Neural cell (in vitro differentiated cells): Measurements from ENCODE around the gene LHPP. TPM values are rescaled to one million over a fixed set of nuclear protein-coding genes. Genes with fewer than 3 reads are reported as not detected.

Experiments used
- H2AFZ ChIP-seq: fragments of 200-600, 300-800 bp; sonication (generic), shearing (Covaris generic); 2 replicates; pipeline ENCODE4 v1.6.0; 2014; ENCODE audit warnings: low read depth, mild to moderate bottlenecking, antibody characterized with exemption, low read length, moderate library complexity
- H3F3A ChIP-seq: fragments of 200-600 bp; shearing (Covaris generic); 2 replicates; pipeline ENCODE4 v1.6.1; 2016; ENCODE audit warnings: mild to moderate bottlenecking, moderate library complexity, mixed read lengths, antibody characterized with exemption, low read length; ENCODE audit not compliant: insufficient read depth, poor library complexity, severe bottlenecking
- H3K27ac ChIP-seq: fragments of 200-600, 300-800 bp; sonication (generic), shearing (Covaris generic); 2 replicates; pipeline ENCODE4 v1.5.1; 2014; ENCODE audit warnings: mild to moderate bottlenecking, low read length, moderate library complexity
- H3K27me3 ChIP-seq: fragments of 300-800, 200-600 bp; sonication (generic), shearing (Covaris generic); 2 replicates; pipeline ENCODE4 v1.6.0; 2014; ENCODE audit warnings: mild to moderate bottlenecking, low read depth, low read length, moderate library complexity; ENCODE audit not compliant: insufficient read depth
- H3K36me3 ChIP-seq: fragments of 300-800, 200-600 bp; sonication (generic), shearing (Covaris generic); 2 replicates; pipeline ENCODE4 v1.5.1; 2014; ENCODE audit warnings: mild to moderate bottlenecking, antibody characterized with exemption, low read length, moderate library complexity; ENCODE audit not compliant: insufficient read depth
- H3K4me2 ChIP-seq: fragments of 300-800, 200-600 bp; sonication (generic), shearing (Covaris generic); 2 replicates; pipeline ENCODE4 v1.6.0; 2014; ENCODE audit warnings: mild to moderate bottlenecking, low read length
- H3K4me3 ChIP-seq: fragments of 300-800, 200-600 bp; sonication (generic), shearing (Covaris generic); 2 replicates; pipeline ENCODE4 v1.5.1; 2014; ENCODE audit warnings: mild to moderate bottlenecking, low read length, moderate library complexity
- H3K79me2 ChIP-seq: fragments of 200-600 bp; shearing (Covaris generic); replicated peaks from 2 replicates; pipeline ENCODE4 v1.6.0; 2014; ENCODE audit warnings: mild to moderate bottlenecking, low read length, moderate library complexity; ENCODE audit not compliant: insufficient read depth
- H3K9ac ChIP-seq: fragments of 300-800, 200-600 bp; sonication (generic), shearing (Covaris generic); 2 replicates; pipeline ENCODE4 v1.6.1; 2016; ENCODE audit warnings: mild to moderate bottlenecking, low read length, mixed read lengths
- H3K9me2 ChIP-seq: fragments of 200-600 bp; shearing (Covaris generic); 2 replicates; pipeline ENCODE4 v1.6.1; 2016; ENCODE audit warnings: mild to moderate bottlenecking, low read length, mixed read lengths; ENCODE audit not compliant: insufficient read depth
- H3K9me3 ChIP-seq: fragments of 200-600, 300-800 bp; sonication (generic), shearing (Covaris generic); 2 replicates; pipeline ENCODE4 v1.6.1; 2016; ENCODE audit warnings: mild to moderate bottlenecking, mixed run types, low read length, moderate library complexity, mixed read lengths
- H4K20me1 ChIP-seq: fragments of 200-600 bp; shearing (Covaris generic); 2 replicates; pipeline ENCODE4 v1.6.1; 2016; ENCODE audit warnings: mild to moderate bottlenecking, mixed run types; ENCODE audit not compliant: insufficient read depth
- EP300 ChIP-seq: fragments of 450-650 bp; conservative IDR thresholded peaks from 2 replicates; pipeline ENCODE4 v1.6.1; 2014; ENCODE audit warnings: antibody characterized with exemption, mild to moderate bottlenecking, moderate library complexity; ENCODE audit not compliant: poor library complexity, severe bottlenecking
- EZH2 ChIP-seq: fragments of 200-600, 300-800 bp; shearing (Covaris generic), sonication (generic); IDR thresholded peaks from 2 replicates; pipeline ENCODE4 v1.6.1; 2014; ENCODE audit warnings: antibody characterized with exemption, low read length, borderline replicate concordance, mild to moderate bottlenecking; ENCODE audit not compliant: insufficient read depth, poor library complexity, severe bottlenecking
- MXI1 ChIP-seq: fragments of 450-650 bp; conservative IDR thresholded peaks from 2 replicates; pipeline ENCODE4 v1.6.1; 2014; ENCODE audit warnings: antibody characterized with exemption, mild to moderate bottlenecking; ENCODE audit not compliant: poor library complexity, severe bottlenecking
- RAD21 ChIP-seq: fragments of 450-650 bp; conservative IDR thresholded peaks from 2 replicates; pipeline ENCODE4 v1.6.1; 2014; ENCODE audit warnings: antibody characterized with exemption, mild to moderate bottlenecking, moderate library complexity
- SMC3 ChIP-seq: fragments of 450-650 bp; conservative IDR thresholded peaks from 2 replicates; pipeline ENCODE4 v1.6.1; 2014; ENCODE audit warnings: antibody characterized with exemption, mild to moderate bottlenecking, moderate library complexity; ENCODE audit not compliant: poor library complexity
- TAF1 ChIP-seq: IDR thresholded peaks from 2 replicates; pipeline ENCODE4 v1.6.1; 2012; ENCODE audit warnings: low read depth
- polyA plus RNA-seq: library from polyadenylated mRNA; depleted of rRNA; stranded (reverse); fragments of >200 nt; gene quantifications from 2 replicates; pipeline ENCODE4 v1.2.3, GENCODE V29; 2014
- TF ChIP-seq, protein P1 (sequence below): fragments of 450-650 bp; IDR thresholded peaks from 2 replicates; pipeline ENCODE4 v1.5.1; 2014; ENCODE audit warnings: antibody characterized with exemption, mild to moderate bottlenecking, moderate library complexity; ENCODE audit not compliant: poor library complexity, severe bottlenecking
- TF ChIP-seq, protein P2 (sequence below): IDR thresholded peaks from 2 replicates; pipeline ENCODE4 v1.6.1; 2012; ENCODE audit warnings: borderline replicate concordance

Gene LHPP
- polyA plus RNA-seq, 1 donor from 2014 or later, result 16.0 TPM

DNA sequence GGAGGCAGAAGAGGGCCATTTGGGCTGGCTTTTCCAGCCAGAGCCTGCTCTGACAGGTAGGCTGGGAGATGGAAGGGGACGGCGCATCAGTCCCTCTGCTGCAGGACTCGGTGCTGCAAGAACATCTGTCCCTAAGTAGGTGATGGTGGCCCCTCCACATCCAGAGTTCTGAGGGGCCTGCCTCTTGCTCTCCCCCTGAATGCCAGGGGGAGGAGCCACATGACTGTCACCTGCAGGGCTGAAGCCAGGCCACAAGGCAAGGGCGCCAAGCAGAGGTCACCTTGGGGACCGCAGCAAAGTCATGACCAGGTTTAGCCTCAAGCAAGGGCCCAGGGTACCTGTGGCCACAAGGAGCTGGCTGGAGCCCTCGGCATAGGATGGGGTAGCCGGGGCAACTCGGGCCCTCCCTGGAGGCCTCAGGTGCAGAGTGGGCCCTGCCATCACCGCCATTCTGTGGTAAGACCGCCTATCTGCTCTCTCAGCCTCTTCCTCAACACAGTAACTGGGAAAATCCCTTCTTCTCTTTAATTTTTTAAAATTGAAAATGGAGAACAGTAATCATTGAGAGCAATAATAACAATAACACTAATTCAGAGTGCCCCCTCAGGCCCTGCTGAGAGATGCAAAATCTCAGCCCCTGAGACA is 183.3 kb downstream of the LHPP start:
- H3F3A ChIP-seq, result no peaks in the 10 kb centered on the region
- H3K9ac ChIP-seq, result no peak overlapping the region
- no peaks in the 10 kb centered on the region for H3K9me2 ChIP-seq
- H2AFZ ChIP-seq, result no peak overlapping the region
- H3K9me3 ChIP-seq, result no peaks in the 10 kb centered on the region
- H3K36me3 ChIP-seq, result no peaks in the 10 kb centered on the region
- H3K27me3 ChIP-seq, result no peaks in the 10 kb centered on the region
- H3K79me2 ChIP-seq, result no peaks in the 10 kb centered on the region
- no peaks in the 10 kb centered on the region for H4K20me1 ChIP-seq
- TF ChIP-seq MXI1 (no peak), EP300 (no peak), TAF1 (no peak), SMC3 (no peak), RAD21 (no peak)
- TF ChIP-seq, protein P1, sequence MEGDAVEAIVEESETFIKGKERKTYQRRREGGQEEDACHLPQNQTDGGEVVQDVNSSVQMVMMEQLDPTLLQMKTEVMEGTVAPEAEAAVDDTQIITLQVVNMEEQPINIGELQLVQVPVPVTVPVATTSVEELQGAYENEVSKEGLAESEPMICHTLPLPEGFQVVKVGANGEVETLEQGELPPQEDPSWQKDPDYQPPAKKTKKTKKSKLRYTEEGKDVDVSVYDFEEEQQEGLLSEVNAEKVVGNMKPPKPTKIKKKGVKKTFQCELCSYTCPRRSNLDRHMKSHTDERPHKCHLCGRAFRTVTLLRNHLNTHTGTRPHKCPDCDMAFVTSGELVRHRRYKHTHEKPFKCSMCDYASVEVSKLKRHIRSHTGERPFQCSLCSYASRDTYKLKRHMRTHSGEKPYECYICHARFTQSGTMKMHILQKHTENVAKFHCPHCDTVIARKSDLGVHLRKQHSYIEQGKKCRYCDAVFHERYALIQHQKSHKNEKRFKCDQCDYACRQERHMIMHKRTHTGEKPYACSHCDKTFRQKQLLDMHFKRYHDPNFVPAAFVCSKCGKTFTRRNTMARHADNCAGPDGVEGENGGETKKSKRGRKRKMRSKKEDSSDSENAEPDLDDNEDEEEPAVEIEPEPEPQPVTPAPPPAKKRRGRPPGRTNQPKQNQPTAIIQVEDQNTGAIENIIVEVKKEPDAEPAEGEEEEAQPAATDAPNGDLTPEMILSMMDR, result no peak
- TF ChIP-seq, protein P2, sequence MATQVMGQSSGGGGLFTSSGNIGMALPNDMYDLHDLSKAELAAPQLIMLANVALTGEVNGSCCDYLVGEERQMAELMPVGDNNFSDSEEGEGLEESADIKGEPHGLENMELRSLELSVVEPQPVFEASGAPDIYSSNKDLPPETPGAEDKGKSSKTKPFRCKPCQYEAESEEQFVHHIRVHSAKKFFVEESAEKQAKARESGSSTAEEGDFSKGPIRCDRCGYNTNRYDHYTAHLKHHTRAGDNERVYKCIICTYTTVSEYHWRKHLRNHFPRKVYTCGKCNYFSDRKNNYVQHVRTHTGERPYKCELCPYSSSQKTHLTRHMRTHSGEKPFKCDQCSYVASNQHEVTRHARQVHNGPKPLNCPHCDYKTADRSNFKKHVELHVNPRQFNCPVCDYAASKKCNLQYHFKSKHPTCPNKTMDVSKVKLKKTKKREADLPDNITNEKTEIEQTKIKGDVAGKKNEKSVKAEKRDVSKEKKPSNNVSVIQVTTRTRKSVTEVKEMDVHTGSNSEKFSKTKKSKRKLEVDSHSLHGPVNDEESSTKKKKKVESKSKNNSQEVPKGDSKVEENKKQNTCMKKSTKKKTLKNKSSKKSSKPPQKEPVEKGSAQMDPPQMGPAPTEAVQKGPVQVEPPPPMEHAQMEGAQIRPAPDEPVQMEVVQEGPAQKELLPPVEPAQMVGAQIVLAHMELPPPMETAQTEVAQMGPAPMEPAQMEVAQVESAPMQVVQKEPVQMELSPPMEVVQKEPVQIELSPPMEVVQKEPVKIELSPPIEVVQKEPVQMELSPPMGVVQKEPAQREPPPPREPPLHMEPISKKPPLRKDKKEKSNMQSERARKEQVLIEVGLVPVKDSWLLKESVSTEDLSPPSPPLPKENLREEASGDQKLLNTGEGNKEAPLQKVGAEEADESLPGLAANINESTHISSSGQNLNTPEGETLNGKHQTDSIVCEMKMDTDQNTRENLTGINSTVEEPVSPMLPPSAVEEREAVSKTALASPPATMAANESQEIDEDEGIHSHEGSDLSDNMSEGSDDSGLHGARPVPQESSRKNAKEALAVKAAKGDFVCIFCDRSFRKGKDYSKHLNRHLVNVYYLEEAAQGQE, result no peak
- no peak overlapping the region for H3K27ac ChIP-seq
- no peak overlapping the region for H3K4me2 ChIP-seq
- no peak overlapping the region for H3K4me3 ChIP-seq

DNA sequence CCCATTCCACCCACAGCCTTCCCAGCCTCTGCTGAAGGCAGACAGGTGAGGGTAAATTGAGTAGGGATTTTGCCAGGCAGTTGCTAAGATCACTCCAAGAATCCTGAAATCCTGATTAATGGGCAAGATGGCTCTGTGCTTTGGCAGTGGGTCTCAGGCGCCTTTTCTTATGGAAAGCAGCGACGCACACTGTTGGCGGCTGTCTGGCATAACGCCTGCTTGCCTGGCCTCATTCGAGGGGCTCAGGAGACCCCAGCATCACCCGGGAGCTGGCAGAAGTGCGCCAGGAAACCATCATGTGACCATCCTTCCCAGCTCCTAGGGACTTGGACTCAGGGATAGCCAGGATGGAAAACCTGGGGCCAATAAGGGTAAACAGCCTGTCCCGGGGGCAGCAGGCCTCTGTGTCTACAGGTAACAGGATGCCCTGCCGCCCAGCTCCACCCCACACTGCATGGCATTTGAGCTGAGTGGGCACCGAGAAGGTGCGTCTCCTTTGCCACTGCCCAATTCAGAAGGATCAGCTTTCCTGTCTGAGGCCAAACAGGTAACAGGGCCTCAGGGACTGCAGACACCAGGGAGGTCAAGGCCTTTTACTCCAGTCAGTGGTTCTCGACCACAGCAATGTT is 184.0 kb downstream of the LHPP start:
- Histone ChIP-seq H3K4me3 (no peak overlapping the region), H3K79me2 (no peaks in the 10 kb centered on the region), H3F3A (no peaks in the 10 kb centered on the region), H3K9me3 (no peaks in the 10 kb centered on the region), H3K4me2 (no peak overlapping the region), H3K36me3 (no peaks in the 10 kb centered on the region), H4K20me1 (no peaks in the 10 kb centered on the region), H3K9me2 (no peaks in the 10 kb centered on the region), H3K27ac (no peak overlapping the region), H2AFZ (no peak overlapping the region), H3K9ac (no peak overlapping the region), H3K27me3 (no peaks in the 10 kb centered on the region)
- no peak for TF ChIP-seq TAF1
- TF ChIP-seq EP300, result no peak
- TF ChIP-seq EZH2, result no peak
- TF ChIP-seq MXI1, result no peak
